Measurements from ENCODE around the gene RTN4RL1.

RTN4RL1 gene

GRCh38 chr17:2059547-2060384 is 34.6 kb upstream of the RTN4RL1 start:
- peak overlapping the region; percentile 54; the same call in 1 of the 2 replicates for H3K27ac ChIP-seq
- no peak for TF ChIP-seq Cebpa-rat (IDR thresholded peaks at IDR 0.05)
- H3K9me3 ChIP-seq: no peaks in the 10 kb centered on the region
- H3K4me1 ChIP-seq: peaks cover 86% of the 10 kb centered on the region
- peaks cover 64% of the 10 kb centered on the region for H3K27me3 ChIP-seq
- peaks cover 36% of the 10 kb centered on the region for H4K20me1 ChIP-seq
- peak overlapping the region; percentile 100 for H3K4me2 ChIP-seq
- H3K36me3 ChIP-seq: peaks cover 40% of the 10 kb centered on the region
- H3K4me3 ChIP-seq: peak overlapping the region; percentile 63
- peak overlapping the region; percentile 71 for H3K9ac ChIP-seq

DNA sequence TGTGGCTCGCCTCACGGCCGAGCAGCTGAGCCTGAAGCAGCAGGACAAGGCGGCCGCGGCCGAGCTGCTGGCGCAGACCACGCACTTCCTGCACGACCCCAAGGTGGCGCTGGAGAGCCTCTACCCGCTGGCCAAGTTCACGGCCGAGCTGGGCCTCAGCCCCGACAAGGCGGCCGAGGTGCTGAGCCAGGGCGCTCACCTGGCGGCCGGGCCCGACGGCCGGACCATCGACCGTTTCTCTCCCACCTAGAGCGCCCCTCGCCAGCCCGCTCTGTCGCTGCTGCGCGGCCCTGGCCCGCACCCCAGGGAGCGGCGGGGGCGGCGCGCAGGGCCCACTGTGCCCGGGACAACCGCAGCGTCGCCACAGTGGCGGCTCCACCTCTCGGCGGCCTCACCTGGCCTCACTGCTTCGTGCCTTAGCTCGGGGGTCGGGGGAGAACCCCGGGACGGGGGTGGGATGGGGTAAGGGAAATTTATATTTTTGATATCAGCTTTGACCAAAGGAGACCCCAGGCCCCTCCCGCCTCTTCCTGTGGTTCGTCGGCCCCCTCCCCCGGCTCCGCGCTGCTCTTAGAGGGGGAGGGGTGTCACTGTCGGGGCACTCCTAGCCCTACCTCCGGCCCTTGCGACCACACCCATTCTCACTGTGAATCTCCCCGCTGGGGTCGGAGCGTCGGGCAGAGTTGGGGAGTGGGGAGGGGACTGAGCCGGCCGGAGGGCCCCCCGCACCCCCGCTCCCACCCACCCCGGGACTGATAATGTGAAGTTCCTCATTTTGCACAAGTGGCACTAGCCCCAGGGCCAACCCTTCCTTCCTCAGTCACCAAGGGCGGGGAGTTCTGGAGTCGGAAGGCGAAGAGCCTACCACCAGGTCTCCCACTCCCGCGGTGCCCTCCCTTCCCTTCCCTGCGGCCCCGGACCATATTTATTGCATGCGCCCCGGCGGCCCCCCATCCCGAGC is 33.7 kb upstream of the RTN4RL1 start:
- no peaks in the 10 kb centered on the region for H3K9me3 ChIP-seq
- H3K36me3 ChIP-seq: peaks cover 40% of the 10 kb centered on the region
- H3K4me3 ChIP-seq: peak overlapping the region; percentile 63
- peaks cover 85% of the 10 kb centered on the region for H3K4me1 ChIP-seq
- peak overlapping the region; percentile 54; the same call in 1 of the 2 replicates for H3K27ac ChIP-seq
- peaks cover 73% of the 10 kb centered on the region for H3K27me3 ChIP-seq
- TF ChIP-seq Cebpa-rat (IDR thresholded peaks at IDR 0.05): no peak
- H3K9ac ChIP-seq: peak overlapping the region; percentile 71
- peaks cover 45% of the 10 kb centered on the region for H4K20me1 ChIP-seq
- peak overlapping the region; percentile 100 for H3K4me2 ChIP-seq

- peak overlapping the region; percentile 74 for H3K4me3 ChIP-seq
- TF ChIP-seq Cebpa-rat (IDR thresholded peaks at IDR 0.05): no peak
- peak overlapping the region; percentile 100 for H3K4me2 ChIP-seq
Observed at GRCh38 chr17:2057760-2058585, 32.8 kb upstream of the RTN4RL1 start.

GRCh38 chr17:2057175-2057759 is 32.1 kb upstream of the RTN4RL1 start:
- TF ChIP-seq Cebpa-rat (IDR thresholded peaks at IDR 0.05): no peak
- no peak overlapping the region for H3K27ac ChIP-seq
- peaks cover 85% of the 10 kb centered on the region for H3K27me3 ChIP-seq
- peak overlapping the region; percentile 100 for H3K4me2 ChIP-seq
- peak overlapping the region; percentile 74 for H3K4me3 ChIP-seq
- H3K9ac ChIP-seq: peak overlapping the region; percentile 19; the same call in 1 of the 2 replicates
- H3K9me3 ChIP-seq: no peaks in the 10 kb centered on the region
- peaks cover 77% of the 10 kb centered on the region for H3K4me1 ChIP-seq
- peaks cover 55% of the 10 kb centered on the region for H4K20me1 ChIP-seq
- H3K36me3 ChIP-seq: peaks cover 32% of the 10 kb centered on the region

More at GRCh38 chr17:2057760-2058585, 32.8 kb upstream of the RTN4RL1 start:
- Histone ChIP-seq H3K9me3 (no peaks in the 10 kb centered on the region), H3K36me3 (peaks cover 38% of the 10 kb centered on the region), H4K20me1 (peaks cover 54% of the 10 kb centered on the region), H3K27me3 (peaks cover 82% of the 10 kb centered on the region), H3K4me1 (peaks cover 84% of the 10 kb centered on the region), H3K27ac (no peak overlapping the region), H3K9ac (0 out of 2 replicates have a peak overlapping the region, but pooled peaks have one; percentile 19)

- Histone ChIP-seq H3K4me2 (peak overlapping the region; percentile 100), H4K20me1 (peaks cover 61% of the 10 kb centered on the region), H3K27ac (no peak overlapping the region)
Observed at GRCh38 chr17:2056206-2057174, 31.4 kb upstream of the RTN4RL1 start.

GRCh38 chr17:2055292-2056205 is 30.4 kb upstream of the RTN4RL1 start:
- peaks cover 94% of the 10 kb centered on the region for H3K27me3 ChIP-seq

More at GRCh38 chr17:2056206-2057174, 31.4 kb upstream of the RTN4RL1 start:
- Histone ChIP-seq H3K9me3 (no peaks in the 10 kb centered on the region), H3K27me3 (peaks cover 93% of the 10 kb centered on the region), H3K4me3 (peak overlapping the region; percentile 74), H3K4me1 (peaks cover 75% of the 10 kb centered on the region), H3K36me3 (peaks cover 25% of the 10 kb centered on the region), H3K9ac (peak overlapping the region; percentile 16; the same call in 1 of the 2 replicates)
- no peak for TF ChIP-seq Cebpa-rat (IDR thresholded peaks at IDR 0.05)

More at GRCh38 chr17:2055292-2056205, 30.4 kb upstream of the RTN4RL1 start:
- peak overlapping the region; percentile 61 for H3K9ac ChIP-seq
- peaks cover 74% of the 10 kb centered on the region for H3K4me1 ChIP-seq
- peak overlapping the region; percentile 100 for H3K4me2 ChIP-seq
- peaks cover 67% of the 10 kb centered on the region for H4K20me1 ChIP-seq
- peak overlapping the region; percentile 74 for H3K4me3 ChIP-seq
- H3K27ac ChIP-seq: no peak overlapping the region; the same call in 1 of the 2 replicates
- H3K36me3 ChIP-seq: peaks cover 16% of the 10 kb centered on the region; the same call in 1 of the 2 replicates
- no peak for TF ChIP-seq Cebpa-rat (IDR thresholded peaks at IDR 0.05)
- no peaks in the 10 kb centered on the region for H3K9me3 ChIP-seq
